Posterior cingulate gyrus (tissue), 11 donors: ENCODE data around the gene EHMT1.

Experiments used
- DNase-seq, 10 donors: peaks; one replicate each; pipeline versions ENCODE4 v3.0.0 to v3.0.0-alpha.2; 2020 to 2021; ENCODE audit warnings: mixed read lengths in 3 of 10
- intact Hi-C: fragments of 100-400 bp; cut with DNase I; formaldehyde crosslinking; loops from one replicate; pipeline ENCODE4 v1.15.1; 2023

EHMT1 gene

GRCh38 chr9:137618105-137619067, at the start of gene EHMT1:
EHMT1 (plus strand) TSS chr9:137619005; CDS start chr9:137619029, 24 bp downstream.
- DNase-seq, result peak; percentile 74 to 98 (median 79)
- intact Hi-C loops, result loop anchor here (5.0 kb wide), 1 partner anchor 41 kb away; the partner anchor contains the start of gene DPH7

- intact Hi-C loops, result no loop called here
- DNase-seq, result no peak
Measured at GRCh38 chr9:137569609-137570203, 49.1 kb upstream of the EHMT1 start.

- no peak for DNase-seq
- intact Hi-C loops, result no loop called here
Measured at GRCh38 chr9:137570566-137570965, 48.2 kb upstream of the EHMT1 start.

GRCh38 chr9:137574192-137574591, 44.6 kb upstream of the EHMT1 start:
- DNase-seq, result peak in 1 of 10 donors; percentile 52
- intact Hi-C loops, result no loop called here

GRCh38 chr9:137575364-137575715, 43.5 kb upstream of the EHMT1 start:
- intact Hi-C loops, result loop anchor here (5.0 kb wide), 1 partner anchor 42 kb away; the partner anchor contains the start of gene EHMT1
- peak in 4 of 10 donors; percentile 34 to 91 (median 70) for DNase-seq

GRCh38 chr9:137575716-137576411, 42.9 kb upstream of the EHMT1 start:
- peak in 1 of 10 donors; percentile 57 for DNase-seq
- intact Hi-C loops, result loop anchor here (5.0 kb wide), 1 partner anchor 41 kb away; the partner anchor contains the start of gene EHMT1

- peak; percentile 95 to 100 (median 99) for DNase-seq
- intact Hi-C loops, result loop anchor here (5.0 kb wide), 1 partner anchor 39 kb away; the partner anchor contains the start of gene EHMT1
Measured at GRCh38 chr9:137578518-137579258, 40.1 kb upstream of the EHMT1 start, which contains the start of gene DPH7. DPH7 (minus strand) TSS chr9:137578925; CDS start chr9:137578777, 148 bp downstream.

- peak in 1 of 10 donors; percentile 85 for DNase-seq
Measured at GRCh38 chr9:137579259-137579604, 39.6 kb upstream of the EHMT1 start.

GRCh38 chr9:137580209-137580953, 38.4 kb upstream of the EHMT1 start:
- no peak for DNase-seq
- intact Hi-C loops, result no loop called here

More at GRCh38 chr9:137579259-137579604, 39.6 kb upstream of the EHMT1 start:
- intact Hi-C loops, result loop anchor here (5.0 kb wide), 1 partner anchor 38 kb away; the partner anchor contains the start of gene EHMT1

GRCh38 chr9:137580954-137581322, 37.9 kb upstream of the EHMT1 start:
- DNase-seq, result no peak
- intact Hi-C loops, result no loop called here

- DNase-seq, result no peak
Measured at GRCh38 chr9:137581361-137582285, 37.2 kb upstream of the EHMT1 start.

GRCh38 chr9:137582286-137582860, 36.4 kb upstream of the EHMT1 start:
- DNase-seq, result peak in 1 of 10 donors; percentile 79
- intact Hi-C loops, result no loop called here

More at GRCh38 chr9:137581361-137582285, 37.2 kb upstream of the EHMT1 start:
- intact Hi-C loops, result no loop called here

- no peak for DNase-seq
- intact Hi-C loops, result no loop called here
Measured at GRCh38 chr9:137583347-137583746, 35.5 kb upstream of the EHMT1 start.

GRCh38 chr9:137583957-137584356, 34.8 kb upstream of the EHMT1 start:
- DNase-seq, result no peak
- intact Hi-C loops, result no loop called here

GRCh38 chr9:137586854-137587253, 32.0 kb upstream of the EHMT1 start:
- no peak for DNase-seq
- intact Hi-C loops, result no loop called here

GRCh38 chr9:137588311-137588710, 30.5 kb upstream of the EHMT1 start:
- DNase-seq, result no peak
- intact Hi-C loops, result no loop called here

- intact Hi-C loops, result no loop called here
- no peak for DNase-seq
Measured at GRCh38 chr9:137588891-137589290, 29.9 kb upstream of the EHMT1 start.
